Stimulated activated CD4-positive, alpha-beta T cell treated with anti-CD3 and anti-CD28 coated beads, Interleukin-1b, Interleukin-23, amount 100 ng/mL, for 4 hours (primary cell): Measurements from ENCODE around the gene PHETA1.

Experiments
- DNase-seq, 2 donors: peaks; one replicate each; pipeline ENCODE4 v3.0.0-alpha.2; 2020; ENCODE audit warnings: low read depth in 2 of 2

The PHETA1 gene

DNA sequence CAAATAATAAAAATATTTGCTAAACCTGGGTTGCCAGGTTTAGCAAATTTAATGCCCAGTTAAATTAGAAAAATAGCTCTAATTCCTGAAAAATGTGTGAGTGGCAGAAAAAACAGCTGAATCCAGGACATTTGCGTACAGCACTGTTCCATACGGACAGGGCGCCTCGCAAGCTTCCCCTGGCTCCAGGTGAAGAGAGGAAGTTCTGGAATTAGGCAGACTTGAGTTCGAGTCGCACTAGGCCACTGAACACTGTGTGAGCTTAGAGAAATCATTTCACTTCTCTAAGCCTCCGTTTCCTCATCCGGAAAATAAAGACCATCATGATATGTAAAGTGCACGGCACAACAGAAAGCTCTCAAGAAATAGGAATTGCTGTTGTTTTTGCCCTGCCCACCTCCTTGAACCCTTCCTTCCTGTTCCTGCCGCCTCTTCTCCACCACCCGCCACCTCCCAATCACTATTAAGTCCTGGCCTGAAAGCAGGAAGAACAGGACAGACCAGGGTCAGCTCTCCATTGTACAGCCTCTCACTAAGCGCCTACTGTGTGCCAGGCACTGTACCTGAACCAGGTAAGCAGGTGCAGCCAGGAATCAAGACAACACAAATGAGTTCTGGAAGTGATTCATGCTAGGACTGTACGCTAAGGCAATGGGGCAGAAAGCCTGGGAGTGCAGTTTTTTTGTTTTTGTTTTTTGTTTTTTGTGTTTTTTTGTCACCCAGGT lies 763 bp upstream of the PHETA1 start:
- no peak for DNase-seq

DNA sequence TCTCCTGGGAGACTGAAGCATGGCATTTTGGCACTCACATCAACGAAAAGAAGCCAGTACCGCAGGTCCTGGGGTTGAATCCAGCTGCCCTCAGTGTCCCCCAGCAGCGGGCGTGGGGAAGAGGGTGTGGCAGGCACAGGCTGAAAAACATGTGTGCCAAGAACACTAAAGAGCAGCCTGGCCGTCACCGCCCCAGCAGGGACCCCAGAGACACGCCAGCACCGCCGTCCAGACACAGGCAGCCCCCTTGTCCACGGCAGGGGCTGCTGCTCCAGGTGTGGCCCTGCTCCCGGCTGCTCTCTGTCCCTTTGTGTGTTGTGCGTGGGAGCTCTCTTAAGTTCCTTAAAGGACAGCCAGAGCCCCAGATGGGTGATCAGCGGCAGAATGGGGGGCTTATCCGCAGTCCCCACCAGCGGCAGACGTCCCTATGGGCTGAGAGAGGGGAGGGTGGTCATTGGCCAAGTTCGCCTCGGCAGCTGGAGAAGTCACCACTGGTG lies 556 bp downstream of the PHETA1 start:
- DNase-seq: no peak

- no peak for DNase-seq
Observed at GRCh38 chr12:111367661-111368221, 1.2 kb downstream of the PHETA1 start.

DNA sequence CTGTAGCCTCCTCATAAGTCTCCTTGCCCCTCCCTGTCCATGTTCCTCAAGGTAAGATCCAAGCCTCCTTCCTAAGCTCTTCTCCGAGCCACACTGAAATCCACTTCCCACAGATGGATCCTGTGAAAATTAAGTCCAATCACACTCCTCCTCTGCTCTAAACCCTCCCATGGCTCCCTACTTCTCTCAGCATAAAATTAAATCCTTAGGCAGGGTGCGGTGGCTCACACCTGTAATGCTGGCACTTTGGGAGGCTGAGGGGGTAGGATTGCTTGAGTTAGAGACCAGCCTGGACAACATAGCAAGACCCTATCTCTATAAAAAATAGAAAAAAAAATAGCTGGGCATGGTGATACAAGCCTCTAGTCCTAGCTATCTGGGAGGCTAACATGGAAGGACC lies 2.3 kb downstream of the PHETA1 start:
- no peak for DNase-seq

- DNase-seq: no peak
Observed at GRCh38 chr12:111366075-111366474, 2.8 kb downstream of the PHETA1 start.

DNA sequence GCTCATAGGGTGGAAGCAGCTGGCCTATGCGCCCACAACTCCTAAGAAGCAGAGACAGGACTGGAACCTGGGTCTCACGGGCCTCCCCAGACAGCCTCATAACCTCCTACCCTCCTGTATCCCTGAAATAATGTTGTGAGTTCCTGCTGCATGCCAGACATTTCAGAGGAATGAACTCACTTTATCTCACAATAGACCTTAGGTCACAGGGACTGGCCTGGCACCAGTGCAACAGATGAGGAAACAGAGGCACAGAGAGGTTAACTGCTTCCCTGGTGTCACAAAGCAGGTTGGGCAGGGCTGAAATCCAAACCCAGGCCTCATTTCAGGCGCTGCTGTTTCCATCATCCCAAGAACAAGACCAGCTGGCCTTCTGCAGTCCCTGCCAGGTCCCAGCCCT lies 5.3 kb downstream of the PHETA1 start:
- no peak for DNase-seq

DNA sequence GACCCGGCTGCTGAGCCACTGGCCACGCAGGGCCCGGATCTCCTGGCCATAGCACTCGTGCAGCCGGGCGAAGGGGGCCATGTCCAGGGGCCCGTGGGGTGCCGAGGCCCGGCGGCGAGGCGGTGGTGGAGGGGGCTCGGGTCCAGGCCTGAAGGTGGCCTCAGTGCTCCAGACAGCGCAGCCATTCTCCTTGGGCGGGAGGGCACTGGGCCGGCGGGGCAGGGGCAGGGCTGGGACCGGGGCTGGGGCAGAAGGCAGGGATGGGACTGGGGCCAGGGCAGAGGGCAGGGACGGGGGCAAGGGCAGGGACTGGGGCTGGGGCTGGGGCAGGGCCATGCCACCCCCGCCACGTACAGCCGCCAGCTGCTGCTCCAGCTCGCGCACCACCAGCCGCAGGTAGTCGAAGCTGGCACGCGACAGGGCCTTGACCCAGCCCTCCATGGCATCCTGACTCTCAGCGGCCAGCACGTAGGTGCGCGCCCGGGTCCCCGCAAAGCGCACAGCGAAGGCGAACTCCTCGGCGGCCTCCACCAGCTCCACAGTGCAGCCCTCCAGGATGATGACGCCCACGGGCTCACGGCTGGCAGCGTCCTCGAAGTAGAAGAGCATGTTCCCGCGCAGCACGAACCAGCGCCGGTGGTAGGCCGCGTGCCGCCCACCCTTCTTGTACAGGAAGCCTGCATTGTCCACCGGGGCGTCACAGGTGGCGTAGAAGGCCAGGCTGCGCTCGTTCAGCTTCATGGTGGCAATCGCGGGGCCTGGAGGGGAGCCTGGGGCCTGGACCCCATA lies 6.0 kb downstream of the PHETA1 start:
- no peak for DNase-seq

GRCh38 chr12:111361717-111362576 lies 6.9 kb downstream of the PHETA1 start:
- no peak for DNase-seq

- no peak for DNase-seq
Observed at GRCh38 chr12:111361073-111361716, 7.7 kb downstream of the PHETA1 start.

DNA sequence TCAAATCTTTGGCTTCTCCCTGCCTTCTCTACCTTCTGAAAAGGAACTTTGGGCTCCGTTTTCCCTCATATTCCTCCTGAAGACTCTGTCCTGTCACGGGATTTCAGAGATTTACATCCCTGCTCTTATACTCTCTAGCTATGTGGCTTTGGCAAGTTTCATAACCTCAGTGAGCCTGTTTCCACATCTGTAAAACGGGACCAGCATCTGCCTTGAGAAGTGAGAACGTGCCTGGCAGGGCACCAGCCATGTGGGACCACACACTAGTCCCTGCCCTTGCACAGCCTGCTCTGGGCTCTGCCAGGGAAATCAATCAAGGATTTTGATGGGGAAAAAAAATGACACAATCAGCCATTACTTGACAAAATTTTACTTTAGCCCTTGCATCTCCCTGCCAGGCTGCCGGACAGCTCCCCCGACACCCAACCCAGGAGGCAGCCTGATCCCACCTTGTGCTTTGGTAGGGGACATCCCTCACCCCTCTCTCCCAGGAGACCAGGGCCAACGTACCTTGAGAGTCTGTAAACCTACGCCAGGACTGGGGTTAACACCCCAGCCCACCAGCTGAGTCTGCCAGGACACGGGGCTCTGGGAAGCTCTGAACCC lies 8.5 kb downstream of the PHETA1 start:
- DNase-seq: no peak

DNA sequence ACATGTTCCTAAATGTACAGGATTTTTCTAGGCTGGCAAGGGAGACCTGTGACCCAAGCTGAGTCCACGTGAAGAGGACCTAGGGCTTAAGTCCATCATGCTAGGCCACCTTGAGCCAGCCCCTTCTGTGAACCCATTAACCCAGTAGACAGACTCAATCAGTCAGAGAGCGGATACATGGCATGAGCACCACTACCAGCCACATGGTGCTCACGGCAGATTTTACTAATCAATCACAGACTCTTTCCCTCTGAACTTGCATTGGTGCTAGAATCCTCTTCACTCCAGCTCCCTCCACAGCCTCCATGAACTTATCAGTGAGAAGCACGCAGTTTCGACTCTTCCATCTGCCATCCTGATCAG lies 9.0 kb downstream of the PHETA1 start:
- no peak for DNase-seq

- DNase-seq: peak in 1 of 2 donors; percentile 6
Observed at GRCh38 chr12:111359231-111359913, 9.5 kb downstream of the PHETA1 start.

GRCh38 chr12:111355201-111355925 lies 13.5 kb downstream of the PHETA1 start:
- no peak for DNase-seq

GRCh38 chr12:111354511-111354910 lies 14.4 kb downstream of the PHETA1 start:
- no peak for DNase-seq

DNA sequence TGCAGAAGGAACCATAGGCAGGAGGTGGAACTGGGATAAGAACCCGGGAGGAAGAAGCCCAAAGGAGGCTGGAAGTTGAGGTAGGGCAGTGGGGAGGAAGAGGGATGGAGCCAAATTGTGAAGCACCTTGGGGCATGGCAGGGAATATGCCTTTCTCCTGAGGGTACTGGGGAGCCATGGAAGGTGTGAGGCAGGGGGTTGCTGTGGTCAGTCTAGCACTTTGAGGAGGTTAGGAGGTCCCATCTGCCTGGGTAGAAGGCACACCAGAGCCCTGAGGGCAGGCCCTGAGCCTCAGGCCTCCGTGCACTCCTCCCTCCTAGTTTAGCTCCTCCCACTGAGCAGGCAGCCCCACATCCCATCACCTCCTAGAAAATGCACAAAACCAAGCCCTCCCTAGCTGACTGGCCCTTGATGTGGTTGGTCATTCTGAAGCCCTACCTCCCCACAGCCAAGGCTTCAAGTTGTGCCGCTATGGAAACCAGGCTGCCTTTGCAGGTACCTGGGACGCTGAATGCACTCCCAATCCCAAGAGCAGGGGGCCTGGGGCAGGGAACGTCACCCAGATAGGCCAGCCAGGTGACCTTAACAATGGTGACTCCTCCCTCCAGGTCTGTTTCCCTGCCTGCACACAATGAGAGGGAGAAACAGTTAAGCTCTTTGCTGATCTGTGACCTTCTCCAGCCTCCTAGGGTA lies 15.1 kb downstream of the PHETA1 start:
- no peak for DNase-seq

DNA sequence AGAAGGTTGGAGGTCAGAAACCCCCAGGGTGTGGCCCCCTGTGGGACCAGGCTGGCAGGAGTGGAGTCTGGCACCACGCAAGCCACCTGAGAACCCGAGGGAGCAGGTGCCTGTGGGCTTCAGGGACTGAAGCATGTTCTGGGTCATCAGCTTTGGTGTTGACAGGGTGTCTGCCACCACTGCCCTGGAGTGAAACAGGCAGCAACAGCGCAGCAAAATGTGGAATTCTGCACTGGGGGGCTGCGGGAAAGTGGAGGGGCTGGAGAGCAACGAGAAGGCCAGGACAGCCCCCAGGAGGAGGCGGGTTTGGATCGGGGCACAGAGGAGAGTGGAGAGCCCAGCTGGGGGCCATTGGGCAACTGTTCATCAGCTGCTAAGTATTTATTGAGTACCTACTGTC lies 15.9 kb downstream of the PHETA1 start:
- no peak for DNase-seq

DNA sequence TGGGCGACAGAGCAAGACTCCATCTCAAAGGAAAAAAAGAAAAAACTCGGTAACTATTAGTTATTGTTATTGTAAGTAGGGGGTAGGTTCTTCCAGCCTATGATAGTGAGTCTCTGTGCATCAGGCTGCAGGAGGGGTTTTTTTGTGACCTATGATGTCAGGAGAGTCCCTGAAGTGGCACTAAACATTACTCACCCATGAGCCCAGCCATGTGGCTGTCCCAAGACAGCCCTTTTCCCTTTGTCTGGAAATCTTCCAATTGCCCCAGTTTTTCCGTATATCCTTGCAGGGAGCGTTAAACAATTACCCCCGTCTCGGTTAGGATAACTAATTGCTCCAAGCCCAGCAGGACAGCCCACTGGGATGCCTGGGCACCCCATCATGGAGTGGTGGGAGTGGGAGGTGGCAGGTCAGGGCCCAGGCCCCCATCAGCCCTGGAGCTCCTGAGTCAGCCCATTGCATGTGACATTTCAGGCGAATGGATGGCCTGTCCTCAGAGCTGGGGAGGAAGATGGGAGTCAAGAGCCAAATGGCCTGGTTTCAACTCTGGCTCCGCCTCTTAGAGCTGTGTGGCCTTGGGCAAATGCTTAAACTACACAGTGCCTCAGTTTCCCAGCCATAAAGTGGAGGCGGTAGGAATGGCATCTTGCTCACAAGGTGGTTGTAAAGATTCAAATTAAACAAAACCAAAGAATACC lies 16.4 kb downstream of the PHETA1 start:
- no peak for DNase-seq

DNA sequence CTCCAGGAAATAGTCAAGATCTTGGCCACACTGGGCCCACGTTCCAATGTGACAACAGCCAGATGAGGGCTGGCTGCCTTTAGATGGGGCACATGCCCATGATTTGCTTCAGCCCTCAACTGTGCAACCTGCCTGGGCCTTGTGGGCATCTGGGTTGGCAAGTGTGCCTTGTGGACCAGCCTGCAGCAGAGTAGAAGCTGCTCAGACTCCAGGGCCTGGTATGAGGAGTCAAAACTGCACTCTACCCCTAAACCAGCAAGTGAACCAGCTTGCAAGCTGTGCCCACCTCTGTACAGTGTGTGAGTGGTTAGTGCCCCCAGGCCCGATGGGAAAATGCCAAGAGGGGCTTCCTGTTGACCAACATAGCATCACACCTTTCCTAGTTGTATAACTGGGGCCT lies 17.9 kb downstream of the PHETA1 start:
- DNase-seq: no peak
